ENCODE measurements around the gene WNK4.
A peak's percentile ranks its signal among the peaks of the same experiment; 100 is the strongest.

Gene WNK4

GRCh38 chr17:42844761-42845555 lies 64.5 kb downstream of the WNK4 start (continued):
- TF ChIP-seq ZNF565 (CRISPR knock-in tag; conservative IDR thresholded peaks at IDR 0.05; ENCODE audit: low read depth) (no peak), GLIS3 (CRISPR knock-in tag; IDR thresholded peaks at IDR 0.05) (no peak), CREB5 (CRISPR knock-in tag; IDR thresholded peaks at IDR 0.05; ENCODE audit: low read depth) (no peak), RARB (CRISPR knock-in tag; IDR thresholded peaks at IDR 0.05) (no peak), TOX (CRISPR knock-in tag; IDR thresholded peaks at IDR 0.05; ENCODE audit: borderline replicate concordance) (no peak), SNAI2 (CRISPR knock-in tag; IDR thresholded peaks at IDR 0.05) (no peak), ZFP3 (CRISPR knock-in tag; IDR thresholded peaks at IDR 0.05) (no peak)

- no peak for TF ChIP-seq OSR1 (CRISPR knock-in tag; IDR thresholded peaks at IDR 0.05)
- no peak for TF ChIP-seq TSHZ2 (CRISPR knock-in tag; IDR thresholded peaks at IDR 0.05)
- TF ChIP-seq TCF4 (CRISPR knock-in tag; IDR thresholded peaks at IDR 0.05; ENCODE audit: borderline replicate concordance) = no peak
- TF ChIP-seq RARB (CRISPR knock-in tag; IDR thresholded peaks at IDR 0.05) = no peak
- TF ChIP-seq BACH2 (CRISPR knock-in tag; IDR thresholded peaks at IDR 0.05; ENCODE audit: borderline replicate concordance) = no peak
- TF ChIP-seq ZNF70 (CRISPR knock-in tag; IDR thresholded peaks at IDR 0.05) = no peak
- TF ChIP-seq ISL1 (CRISPR knock-in tag; IDR thresholded peaks at IDR 0.05) = no peak
- TF ChIP-seq GLIS3 (CRISPR knock-in tag; IDR thresholded peaks at IDR 0.05) = no peak
- no peak for TF ChIP-seq CREB5 (CRISPR knock-in tag; IDR thresholded peaks at IDR 0.05; ENCODE audit: low read depth)
- no peak for TF ChIP-seq ZC3H10 (CRISPR knock-in tag; IDR thresholded peaks at IDR 0.05)
- no peak for TF ChIP-seq ZNF8 (CRISPR knock-in tag; IDR thresholded peaks at IDR 0.05)
- no peak for TF ChIP-seq PPARA (CRISPR knock-in tag; IDR thresholded peaks at IDR 0.05; ENCODE audit: borderline replicate concordance)
- TF ChIP-seq SNAI2 (CRISPR knock-in tag; IDR thresholded peaks at IDR 0.05) = no peak
- ATAC-seq = no peak
Measured at GRCh38 chr17:42845556-42845917, 65.1 kb downstream of the WNK4 start.

GRCh38 chr17:42845918-42846593 lies 65.6 kb downstream of the WNK4 start:
- TF ChIP-seq ZNF8 (CRISPR knock-in tag; IDR thresholded peaks at IDR 0.05) (no peak), ESRRG (CRISPR knock-in tag; IDR thresholded peaks at IDR 0.05) (no peak), TCF4 (CRISPR knock-in tag; IDR thresholded peaks at IDR 0.05; ENCODE audit: borderline replicate concordance) (no peak), TSHZ2 (CRISPR knock-in tag; IDR thresholded peaks at IDR 0.05) (no peak)
- peak; percentile 5; the same call in 1 of the 3 replicates for ATAC-seq
